ENCODE results near the gene CPN1.

The CPN1 gene

DNA sequence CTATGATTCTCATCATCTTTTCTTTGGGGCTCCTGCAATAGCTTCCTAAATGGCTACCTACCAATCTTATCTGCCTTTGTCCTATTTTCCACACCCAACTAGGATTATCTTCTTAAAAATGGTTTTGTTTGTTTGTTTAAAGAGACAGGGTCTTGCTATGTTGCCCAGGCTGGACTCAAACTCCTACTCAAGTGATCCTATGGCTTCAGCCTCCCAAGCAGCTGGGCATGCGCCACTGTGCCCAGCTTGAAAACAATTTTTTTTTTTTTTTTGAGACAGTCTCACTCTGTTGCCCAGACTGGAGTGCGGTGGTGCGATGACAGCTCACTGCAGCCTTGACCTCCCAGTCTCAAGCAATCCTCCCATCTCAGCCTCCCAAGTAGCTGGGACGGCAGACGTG lies 86.9 kb downstream of the CPN1 start:
- DNase-seq: no peak

DNA sequence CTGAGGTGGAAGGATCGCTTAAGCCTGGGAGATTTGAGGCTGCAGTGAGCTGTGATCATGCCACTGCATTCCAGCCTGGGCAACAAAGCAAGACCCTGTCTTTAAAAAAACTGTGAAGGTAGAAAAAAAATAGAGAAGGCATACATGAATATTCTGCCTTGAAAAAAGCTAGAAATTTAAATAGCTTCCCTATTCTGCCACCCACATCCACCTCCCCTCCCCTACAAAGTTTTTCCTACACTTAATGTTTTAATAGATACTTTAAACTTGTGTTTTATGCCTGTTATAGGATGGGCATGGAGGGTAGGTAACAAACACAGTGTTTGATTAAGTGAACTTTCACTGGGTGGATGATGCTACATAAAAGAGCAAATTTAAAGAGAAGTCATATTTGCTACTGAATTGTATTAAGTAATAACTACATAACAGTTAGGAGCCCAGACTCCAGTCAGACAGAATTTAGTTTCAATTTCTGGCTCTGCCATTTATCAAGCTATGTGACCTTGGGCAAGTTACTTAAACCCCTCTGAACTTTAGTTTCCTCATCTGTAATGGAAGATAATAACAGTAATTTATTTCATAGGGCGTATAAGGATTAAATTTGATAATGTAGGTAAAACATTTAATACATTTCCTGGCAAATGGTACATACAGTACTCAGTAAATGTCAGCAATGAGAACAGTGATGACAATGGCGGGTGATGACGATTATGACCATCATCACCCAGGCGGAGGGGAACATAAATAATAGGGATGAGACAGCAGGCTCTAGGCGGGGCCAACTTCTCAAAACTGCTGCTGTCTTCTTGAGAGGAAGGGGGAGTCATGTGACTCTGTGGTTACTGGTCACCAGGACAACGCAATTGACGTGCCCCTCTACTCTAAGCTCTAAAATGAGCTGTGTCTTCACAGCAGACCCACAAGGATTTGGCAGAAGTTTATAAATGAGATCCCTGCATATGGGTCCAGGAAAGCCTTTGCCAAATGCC lies 87.7 kb downstream of the CPN1 start:
- DNase-seq: no peak

Measured in NCI-H510A (cell line).